Measurements from ENCODE around the gene ZBED6.

The ZBED6 gene

GRCh38 chr1:203818399-203818798, 23.0 kb downstream of the ZBED6 start:
- Histone ChIP-seq H3K36me3 (replicated peaks; ENCODE audit: insufficient read depth, low read length) (peaks cover 12% of the 10 kb centered on the region), H3K4me1 (ENCODE audit: low read length) (peaks cover 24% of the 10 kb centered on the region), H3K9ac (ENCODE audit: low read length) (peak overlapping the region; percentile 61), H2AFZ (ENCODE audit: low read length) (no peak overlapping the region), H3K27ac (ENCODE audit: low read length) (peak overlapping the region; percentile 93), H3K9me3 (replicated peaks; ENCODE audit: insufficient read depth, low read length) (no peaks in the 10 kb centered on the region), H3K4me2 (ENCODE audit: low read depth, low read length) (peak overlapping the region; percentile 55), H3K9me2 (replicated peaks; ENCODE audit: insufficient read depth, low read length) (no peaks in the 10 kb centered on the region), H3K27me3 (replicated peaks; ENCODE audit: insufficient read depth, low read length) (no peaks in the 10 kb centered on the region), H3F3A (ENCODE audit: insufficient read depth, low read length) (peaks cover 27% of the 10 kb centered on the region), H3K4me3 (ENCODE audit: low read length) (peak overlapping the region; percentile 15; the same call in 1 of the 2 replicates), H4K20me1 (ENCODE audit: insufficient read depth, low read length) (no peaks in the 10 kb centered on the region), H3K79me2 (ENCODE audit: low read length) (peaks cover 84% of the 10 kb centered on the region)
- TF ChIP-seq EZH2 (optimal IDR thresholded peaks at IDR 0.05; ENCODE audit: low read depth, low read length) = no peak
- no peak for TF ChIP-seq EZH2phosphoT487 (IDR thresholded peaks at IDR 0.05; ENCODE audit: low read length)
- no peak for TF ChIP-seq CTCF (IDR thresholded peaks at IDR 0.05; ENCODE audit: low read length)
- DNase-seq = peak; percentile 93

- Histone ChIP-seq H3K9ac (ENCODE audit: low read length) (no peak overlapping the region), H3K79me2 (ENCODE audit: low read length) (peaks cover 85% of the 10 kb centered on the region), H3K27me3 (replicated peaks; ENCODE audit: insufficient read depth, low read length) (no peaks in the 10 kb centered on the region), H4K20me1 (ENCODE audit: insufficient read depth, low read length) (no peaks in the 10 kb centered on the region), H2AFZ (ENCODE audit: low read length) (no peak overlapping the region), H3F3A (ENCODE audit: insufficient read depth, low read length) (peaks cover 4% of the 10 kb centered on the region), H3K4me1 (ENCODE audit: low read length) (peaks cover 8% of the 10 kb centered on the region), H3K9me2 (replicated peaks; ENCODE audit: insufficient read depth, low read length) (no peaks in the 10 kb centered on the region), H3K4me3 (ENCODE audit: low read length) (no peak overlapping the region), H3K27ac (ENCODE audit: low read length) (no peak overlapping the region), H3K4me2 (ENCODE audit: low read depth, low read length) (no peak overlapping the region), H3K36me3 (replicated peaks; ENCODE audit: insufficient read depth, low read length) (peaks cover 23% of the 10 kb centered on the region), H3K9me3 (replicated peaks; ENCODE audit: insufficient read depth, low read length) (no peaks in the 10 kb centered on the region)
- DNase-seq = no peak
- TF ChIP-seq EZH2phosphoT487 (IDR thresholded peaks at IDR 0.05; ENCODE audit: low read length) (no peak), CTCF (IDR thresholded peaks at IDR 0.05; ENCODE audit: low read length) (no peak), EZH2 (optimal IDR thresholded peaks at IDR 0.05; ENCODE audit: low read depth, low read length) (no peak)
Observed at GRCh38 chr1:203823306-203823705, 27.9 kb downstream of the ZBED6 start.

- Histone ChIP-seq H3K9ac (ENCODE audit: low read length) (no peak overlapping the region), H3K27me3 (replicated peaks; ENCODE audit: insufficient read depth, low read length) (no peaks in the 10 kb centered on the region), H3K4me3 (ENCODE audit: low read length) (no peak overlapping the region), H3K4me2 (ENCODE audit: low read depth, low read length) (no peak overlapping the region), H3K36me3 (replicated peaks; ENCODE audit: insufficient read depth, low read length) (peaks cover 26% of the 10 kb centered on the region), H4K20me1 (ENCODE audit: insufficient read depth, low read length) (no peaks in the 10 kb centered on the region), H3F3A (ENCODE audit: insufficient read depth, low read length) (peaks cover 9% of the 10 kb centered on the region), H3K27ac (ENCODE audit: low read length) (no peak overlapping the region), H3K4me1 (ENCODE audit: low read length) (peaks cover 17% of the 10 kb centered on the region), H3K79me2 (ENCODE audit: low read length) (peaks cover 68% of the 10 kb centered on the region), H2AFZ (ENCODE audit: low read length) (no peak overlapping the region), H3K9me3 (replicated peaks; ENCODE audit: insufficient read depth, low read length) (no peaks in the 10 kb centered on the region), H3K9me2 (replicated peaks; ENCODE audit: insufficient read depth, low read length) (no peaks in the 10 kb centered on the region)
- no peak for DNase-seq
- TF ChIP-seq EZH2 (optimal IDR thresholded peaks at IDR 0.05; ENCODE audit: low read depth, low read length) (no peak), EZH2phosphoT487 (IDR thresholded peaks at IDR 0.05; ENCODE audit: low read length) (no peak), CTCF (IDR thresholded peaks at IDR 0.05; ENCODE audit: low read length) (no peak)
Observed at GRCh38 chr1:203826175-203826574, 30.8 kb downstream of the ZBED6 start.

Data from MM.1S (cell line).